ENCODE data around the gene TRAF3IP3.

- TF ChIP-seq CTCF (IDR thresholded peaks at IDR 0.05) (no peak), POLR2A (IDR thresholded peaks at IDR 0.05) (no peak)
Measured at GRCh38 chr1:209732725-209733124, 23.1 kb upstream of the TRAF3IP3 start.

All from vagina (tissue), 2 donors.